Activated CD4-positive, alpha-beta T cell treated with anti-CD3 and anti-CD28 coated beads for 24 hours (primary cell): Measurements from ENCODE around the gene SLC2A13.
"Not testable (repeated sequence)": the region's sequence is repeated elsewhere in the genome, so short reads cannot be mapped to it uniquely, and the experiment has no call there.

Experiments used
- DNase-seq, 2 donors: peaks; one replicate each; pipeline ENCODE4 v3.0.0-alpha.2; 2020; ENCODE audit warnings: low read depth in 2 of 2

SLC2A13 gene

GRCh38 chr12:39752482-39753137 is 353.3 kb downstream of the SLC2A13 start:
- no peak for DNase-seq

- not testable (repeated sequence) for DNase-seq
Observed at GRCh38 chr12:39746151-39746550, 359.7 kb downstream of the SLC2A13 start.

- no peak for DNase-seq
Observed at GRCh38 chr12:39743655-39744054, 362.2 kb downstream of the SLC2A13 start.

GRCh38 chr12:39736406-39736805 is 369.5 kb downstream of the SLC2A13 start:
- DNase-seq: no peak

- DNase-seq: no peak
Observed at GRCh38 chr12:39723831-39724230, 382.1 kb downstream of the SLC2A13 start.

- no peak for DNase-seq
Observed at GRCh38 chr12:39722504-39722903, 383.4 kb downstream of the SLC2A13 start.

GRCh38 chr12:39713552-39713951 is 392.3 kb downstream of the SLC2A13 start:
- no peak for DNase-seq

- DNase-seq: no peak
Observed at GRCh38 chr12:39712334-39712733, 393.5 kb downstream of the SLC2A13 start.
